ENCODE measurements around the gene NCF2.

The NCF2 gene

DNA sequence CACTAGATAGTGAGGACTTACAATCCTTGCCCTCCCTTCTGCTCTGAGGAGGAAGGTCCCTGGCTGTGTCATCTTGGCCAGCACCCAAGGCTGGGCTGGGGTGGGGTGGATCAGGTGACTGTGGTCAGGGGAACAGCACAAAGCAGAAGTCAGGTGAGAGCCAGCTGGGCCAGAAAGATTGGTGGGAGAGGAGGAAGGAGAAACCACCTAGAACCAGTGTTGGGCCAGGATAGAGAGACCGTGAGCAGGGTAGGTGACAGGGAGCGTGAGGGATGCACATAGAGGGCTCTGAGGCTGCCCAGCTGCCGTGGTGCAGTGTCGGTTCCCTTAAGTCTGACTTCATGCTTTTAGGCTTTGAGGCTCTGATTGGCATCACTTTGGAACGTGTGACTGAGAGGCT is 22.7 kb downstream of the NCF2 start:
- no peak overlapping the region for H2BK5ac ChIP-seq (ENCODE audit: low read depth, low read length, poor library complexity)
- no peak overlapping the region for H3K4me2 ChIP-seq (ENCODE audit: low read length)
- H3K4me1 ChIP-seq (ENCODE audit: control insufficient read depth in 1 of 2, insufficient read depth in 2 of 2, low read length in 2 of 2): peaks cover 7 to 21% of the 10 kb centered on the region in 2 experiments
- no peak overlapping the region for H2AFZ ChIP-seq (ENCODE audit: insufficient read depth, low read length, poor library complexity)
- H2BK12ac ChIP-seq (ENCODE audit: low read length): no peak overlapping the region
- no peak overlapping the region for H4K12ac ChIP-seq (ENCODE audit: low read depth, low read length)
- H4K8ac ChIP-seq (ENCODE audit: low read depth, low read length): no peak overlapping the region
- peaks cover 12% of the 10 kb centered on the region for H3K79me1 ChIP-seq (ENCODE audit: low read length)
- WGBS (ENCODE audit: extremely low coverage, insufficient coverage, insufficient read length): no CpG with 5 or more reads among the region's 5 CpGs
- no peak for DNase-seq
- H3K23ac ChIP-seq (ENCODE audit: low read length): no peak overlapping the region
- H2BK120ac ChIP-seq (ENCODE audit: insufficient read depth, low read length, poor library complexity): no peak overlapping the region
- H3K36me3 ChIP-seq (ENCODE audit: control insufficient read depth in 1 of 2, insufficient read depth in 2 of 2, low read length in 2 of 2): peaks cover 2 to 6% of the 10 kb centered on the region in 2 experiments
- no peak overlapping the region for H4K91ac ChIP-seq (ENCODE audit: low read depth, low read length)
- H3K27me3 ChIP-seq (ENCODE audit: insufficient read depth, low read length): no peaks in the 10 kb centered on the region
- no peak overlapping the region for H3K18ac ChIP-seq (ENCODE audit: low read length)
- H3K27ac ChIP-seq (ENCODE audit: low read depth, low read length): no peak overlapping the region
- no peaks in the 10 kb centered on the region for H3K79me2 ChIP-seq (ENCODE audit: control insufficient read depth, insufficient read depth, low read length, poor library complexity)
- H3K4ac ChIP-seq (ENCODE audit: low read depth, low read length): no peak overlapping the region
- H3K14ac ChIP-seq (ENCODE audit: low read length): no peak overlapping the region
- no peak overlapping the region for H3K4me3 ChIP-seq (ENCODE audit: low read depth, low read length)
- H2AK5ac ChIP-seq (ENCODE audit: low read length): no peak overlapping the region
- H3K9me3 ChIP-seq (ENCODE audit: insufficient read depth, low read depth, low read length): no peaks in the 10 kb centered on the region
- H3K9ac ChIP-seq (ENCODE audit: low read length): no peak overlapping the region

DNA sequence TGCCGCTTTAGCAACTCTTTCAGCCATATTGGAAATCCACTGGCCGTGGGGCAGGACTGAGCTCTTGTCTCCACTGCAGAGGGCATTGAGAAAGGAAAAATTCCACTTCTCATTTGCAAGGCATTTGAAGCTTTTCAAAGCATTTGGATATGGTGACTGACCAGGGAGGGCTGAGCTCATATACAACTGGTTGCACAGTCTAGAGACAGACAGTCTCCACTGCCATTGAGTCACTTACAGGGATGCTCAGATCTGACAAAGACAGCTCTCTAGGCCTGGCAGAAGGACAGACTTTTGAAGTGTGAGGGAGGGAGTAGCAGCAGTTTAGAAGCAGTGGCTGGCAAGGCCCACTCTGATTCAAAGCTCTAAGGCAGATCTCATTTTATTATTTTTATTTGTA is 24.2 kb downstream of the NCF2 start:
- Histone ChIP-seq H3K27ac (ENCODE audit: low read depth, low read length) (no peak overlapping the region), H4K12ac (ENCODE audit: low read depth, low read length) (no peak overlapping the region), H2AK5ac (ENCODE audit: low read length) (no peak overlapping the region), H3K14ac (ENCODE audit: low read length) (no peak overlapping the region), H2AFZ (ENCODE audit: insufficient read depth, low read length, poor library complexity) (no peak overlapping the region), H3K79me1 (ENCODE audit: low read length) (peaks cover 12% of the 10 kb centered on the region), H3K36me3 (ENCODE audit: control insufficient read depth in 1 of 2, insufficient read depth in 2 of 2, low read length in 2 of 2) (peaks cover 2 to 6% of the 10 kb centered on the region in 2 experiments), H4K91ac (ENCODE audit: low read depth, low read length) (no peak overlapping the region), H3K4me2 (ENCODE audit: low read length) (no peak overlapping the region), H3K4me1 (ENCODE audit: control insufficient read depth in 1 of 2, insufficient read depth in 2 of 2, low read length in 2 of 2) (peaks cover 7 to 21% of the 10 kb centered on the region in 2 experiments), H3K9me3 (ENCODE audit: insufficient read depth, low read depth, low read length) (no peaks in the 10 kb centered on the region), H4K8ac (ENCODE audit: low read depth, low read length) (no peak overlapping the region), H3K9ac (ENCODE audit: low read length) (no peak overlapping the region), H2BK12ac (ENCODE audit: low read length) (no peak overlapping the region), H3K79me2 (ENCODE audit: control insufficient read depth, insufficient read depth, low read length, poor library complexity) (no peaks in the 10 kb centered on the region), H3K4me3 (ENCODE audit: low read depth, low read length) (no peak overlapping the region), H3K27me3 (ENCODE audit: insufficient read depth, low read length) (no peaks in the 10 kb centered on the region), H3K4ac (ENCODE audit: low read depth, low read length) (no peak overlapping the region), H3K23ac (ENCODE audit: low read length) (no peak overlapping the region), H2BK5ac (ENCODE audit: low read depth, low read length, poor library complexity) (no peak overlapping the region), H2BK120ac (ENCODE audit: insufficient read depth, low read length, poor library complexity) (no peak overlapping the region), H3K18ac (ENCODE audit: low read length) (no peak overlapping the region)
- DNase-seq: no peak
- no CpG with 5 or more reads among the region's 2 CpGs for WGBS (ENCODE audit: extremely low coverage, insufficient coverage, insufficient read length)

DNA sequence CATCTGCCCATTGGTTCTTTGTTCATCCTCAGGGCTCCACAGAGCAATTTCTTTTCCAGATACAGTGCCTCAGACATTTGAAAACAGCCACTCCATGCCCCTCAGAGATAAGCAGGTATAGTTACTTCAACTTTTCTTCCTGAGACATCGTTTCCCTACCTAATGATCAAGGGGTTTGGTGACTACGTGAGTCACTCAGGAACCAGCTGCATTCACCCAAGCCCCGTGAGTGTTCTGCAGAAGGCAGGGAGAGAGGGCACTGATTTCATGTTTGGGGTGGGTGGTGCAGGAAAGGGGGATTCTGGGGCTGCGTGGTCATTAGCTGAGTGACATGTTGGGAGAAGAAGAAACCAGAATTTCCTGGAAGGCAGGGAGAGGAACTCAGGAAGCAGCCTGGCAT is 25.0 kb downstream of the NCF2 start:
- peaks cover 7 to 21% of the 10 kb centered on the region in 2 experiments for H3K4me1 ChIP-seq (ENCODE audit: control insufficient read depth in 1 of 2, insufficient read depth in 2 of 2, low read length in 2 of 2)
- H2BK5ac ChIP-seq (ENCODE audit: low read depth, low read length, poor library complexity): no peak overlapping the region
- H3K79me2 ChIP-seq (ENCODE audit: control insufficient read depth, insufficient read depth, low read length, poor library complexity): no peaks in the 10 kb centered on the region
- H4K91ac ChIP-seq (ENCODE audit: low read depth, low read length): no peak overlapping the region
- DNase-seq: no peak
- H2AFZ ChIP-seq (ENCODE audit: insufficient read depth, low read length, poor library complexity): no peak overlapping the region
- H2BK12ac ChIP-seq (ENCODE audit: low read length): no peak overlapping the region
- H3K4me3 ChIP-seq (ENCODE audit: low read depth, low read length): no peak overlapping the region
- no peak overlapping the region for H3K4me2 ChIP-seq (ENCODE audit: low read length)
- H3K14ac ChIP-seq (ENCODE audit: low read length): no peak overlapping the region
- no peaks in the 10 kb centered on the region for H3K9me3 ChIP-seq (ENCODE audit: insufficient read depth, low read depth, low read length)
- no peak overlapping the region for H3K9ac ChIP-seq (ENCODE audit: low read length)
- H3K18ac ChIP-seq (ENCODE audit: low read length): no peak overlapping the region
- no peak overlapping the region for H2BK120ac ChIP-seq (ENCODE audit: insufficient read depth, low read length, poor library complexity)
- peaks cover 9% of the 10 kb centered on the region for H3K79me1 ChIP-seq (ENCODE audit: low read length)
- no peak overlapping the region for H3K27ac ChIP-seq (ENCODE audit: low read depth, low read length)
- no peaks in the 10 kb centered on the region for H3K27me3 ChIP-seq (ENCODE audit: insufficient read depth, low read length)
- H3K23ac ChIP-seq (ENCODE audit: low read length): no peak overlapping the region
- no peak overlapping the region for H2AK5ac ChIP-seq (ENCODE audit: low read length)
- H3K36me3 ChIP-seq (ENCODE audit: control insufficient read depth in 1 of 2, insufficient read depth in 2 of 2, low read length in 2 of 2): peaks cover 2 to 9% of the 10 kb centered on the region in 2 experiments
- H3K4ac ChIP-seq (ENCODE audit: low read depth, low read length): no peak overlapping the region
- no peak overlapping the region for H4K12ac ChIP-seq (ENCODE audit: low read depth, low read length)
- no CpG with 5 or more reads among the region's 4 CpGs for WGBS (ENCODE audit: extremely low coverage, insufficient coverage, insufficient read length)
- no peak overlapping the region for H4K8ac ChIP-seq (ENCODE audit: low read depth, low read length)

DNA sequence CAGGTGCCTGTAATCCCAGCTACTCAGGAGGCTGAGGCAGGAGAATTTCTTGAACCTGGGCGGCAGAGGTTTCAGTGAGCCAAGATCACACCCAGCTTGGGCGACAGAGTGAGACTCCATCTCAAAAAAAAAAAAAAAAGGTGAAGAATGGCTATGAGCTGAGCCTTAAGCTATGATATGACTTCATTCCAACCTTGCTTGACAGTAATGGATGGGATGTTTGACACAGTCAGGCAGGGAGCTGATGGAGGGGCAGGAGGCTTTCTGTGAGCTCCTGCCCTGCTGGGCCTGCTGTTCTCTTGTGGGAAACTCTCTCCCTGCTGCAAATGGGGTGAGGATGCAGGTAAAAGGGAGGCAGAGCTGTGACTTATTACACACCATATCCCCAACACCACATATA is 27.6 kb downstream of the NCF2 start:
- Histone ChIP-seq H3K27me3 (ENCODE audit: insufficient read depth, low read length) (no peaks in the 10 kb centered on the region), H3K4me2 (ENCODE audit: low read length) (no peak overlapping the region), H4K8ac (ENCODE audit: low read depth, low read length) (no peak overlapping the region), H3K4me3 (ENCODE audit: low read depth, low read length) (no peak overlapping the region), H2BK5ac (ENCODE audit: low read depth, low read length, poor library complexity) (no peak overlapping the region), H3K4ac (ENCODE audit: low read depth, low read length) (no peak overlapping the region), H2BK120ac (ENCODE audit: insufficient read depth, low read length, poor library complexity) (no peak overlapping the region), H3K14ac (ENCODE audit: low read length) (no peak overlapping the region), H3K36me3 (ENCODE audit: control insufficient read depth in 1 of 2, insufficient read depth in 2 of 2, low read length in 2 of 2) (peaks cover 5 to 9% of the 10 kb centered on the region in 2 experiments), H3K9me3 (ENCODE audit: insufficient read depth, low read depth, low read length) (no peaks in the 10 kb centered on the region), H3K79me1 (ENCODE audit: low read length) (no peaks in the 10 kb centered on the region), H3K9ac (ENCODE audit: low read length) (no peak overlapping the region), H4K12ac (ENCODE audit: low read depth, low read length) (no peak overlapping the region), H3K27ac (ENCODE audit: low read depth, low read length) (no peak overlapping the region), H3K18ac (ENCODE audit: low read length) (no peak overlapping the region), H2AK5ac (ENCODE audit: low read length) (no peak overlapping the region), H4K91ac (ENCODE audit: low read depth, low read length) (no peak overlapping the region), H3K4me1 (ENCODE audit: control insufficient read depth in 1 of 2, insufficient read depth in 2 of 2, low read length in 2 of 2) (peaks cover under 1 to 3% of the 10 kb centered on the region in 2 experiments), H2AFZ (ENCODE audit: insufficient read depth, low read length, poor library complexity) (no peak overlapping the region), H3K23ac (ENCODE audit: low read length) (no peak overlapping the region), H3K79me2 (ENCODE audit: control insufficient read depth, insufficient read depth, low read length, poor library complexity) (no peaks in the 10 kb centered on the region), H2BK12ac (ENCODE audit: low read length) (no peak overlapping the region)
- no peak for DNase-seq
- WGBS (ENCODE audit: extremely low coverage, insufficient coverage, insufficient read length): no CpG with 5 or more reads among the region's 2 CpGs

All from trophoblast cell (in vitro differentiated cells and primary cell).